ENCODE results near the gene FHL2. TPM values are rescaled to one million over a fixed set of nuclear protein-coding genes. Genes with fewer than 3 reads are reported as not detected.

Gene FHL2
- total RNA-seq, 2 experiments from 2014 or later = 1.3 to 1.5 TPM

GRCh38 chr2:105391763-105392662 is 6.8 kb downstream of the FHL2 start:
- H3K4me3 Mint-ChIP-seq = no peak overlapping the region
- POLR2A ChIA-PET = no interaction called here
- peaks cover 4% of the 10 kb centered on the region for H3K4me1 Mint-ChIP-seq (ENCODE audit: low read depth)
- no peak for DNase-seq
- H3K27ac Mint-ChIP-seq = no peak overlapping the region
- no peaks in the 10 kb centered on the region for H3K9me3 Mint-ChIP-seq
- H3K27me3 Mint-ChIP-seq = peaks cover 7% of the 10 kb centered on the region
- CTCF ChIA-PET = interaction anchor here (1.0 kb wide), 1 partner anchor 129 kb away, joined by 4 read pairs; no protein-coding TSS in a partner anchor
- H3K36me3 Mint-ChIP-seq = no peaks in the 10 kb centered on the region
- intact Hi-C loops (cut with micrococcal nuclease) = no loop called here

- intact Hi-C loops (cut with micrococcal nuclease) = no loop called here
- no peaks in the 10 kb centered on the region for H3K36me3 Mint-ChIP-seq
- no peaks in the 10 kb centered on the region for H3K4me1 Mint-ChIP-seq (ENCODE audit: low read depth)
- ChIA-PET POLR2A (no interaction called here), CTCF (interaction anchor here (0.7 kb wide), 1 partner anchor 103 kb away, joined by 3 read pairs; no protein-coding TSS in a partner anchor)
- no peaks in the 10 kb centered on the region for H3K9me3 Mint-ChIP-seq
- H3K27ac Mint-ChIP-seq = no peak overlapping the region
- H3K27me3 Mint-ChIP-seq = peaks cover 4% of the 10 kb centered on the region
- H3K4me3 Mint-ChIP-seq = no peak overlapping the region
- no peak for DNase-seq
Measured at GRCh38 chr2:105391058-105391627, 7.7 kb downstream of the FHL2 start.

- H3K27me3 Mint-ChIP-seq = peaks cover 3% of the 10 kb centered on the region
- POLR2A ChIA-PET = no interaction called here
- no peak for DNase-seq
- CTCF ChIA-PET = interaction anchor here (0.7 kb wide), 1 partner anchor 18 kb away, joined by 4 read pairs; no protein-coding TSS in a partner anchor
- H3K36me3 Mint-ChIP-seq = no peaks in the 10 kb centered on the region
- no peaks in the 10 kb centered on the region for H3K9me3 Mint-ChIP-seq
- H3K4me1 Mint-ChIP-seq (ENCODE audit: low read depth) = no peaks in the 10 kb centered on the region
- H3K27ac Mint-ChIP-seq = no peak overlapping the region
- H3K4me3 Mint-ChIP-seq = no peak overlapping the region
- intact Hi-C loops (cut with micrococcal nuclease) = no loop called here
Measured at GRCh38 chr2:105390454-105390853, 8.4 kb downstream of the FHL2 start.

- intact Hi-C loops (cut with micrococcal nuclease) = no loop called here
- H3K36me3 Mint-ChIP-seq = no peaks in the 10 kb centered on the region
- no peaks in the 10 kb centered on the region for H3K4me1 Mint-ChIP-seq (ENCODE audit: low read depth)
- POLR2A ChIA-PET = interaction anchor here (0.6 to 0.8 kb wide), 2 partner anchors 20 to 708 kb away, joined by 3 to 4 read pairs; no protein-coding TSS in a partner anchor
- no peaks in the 10 kb centered on the region for H3K27me3 Mint-ChIP-seq
- no peak overlapping the region for H3K27ac Mint-ChIP-seq
- H3K9me3 Mint-ChIP-seq = no peaks in the 10 kb centered on the region
- H3K4me3 Mint-ChIP-seq = no peak overlapping the region
- no peak for DNase-seq
- CTCF ChIA-PET = no interaction called here
Measured at GRCh38 chr2:105388971-105389381, 9.9 kb downstream of the FHL2 start.

- ChIA-PET POLR2A (no interaction called here), CTCF (interaction anchor here (1.0 kb wide), 1 partner anchor 9 kb away, joined by 3 read pairs; no protein-coding TSS in a partner anchor)
- Mint-ChIP-seq H3K9me3 (no peaks in the 10 kb centered on the region), H3K36me3 (no peaks in the 10 kb centered on the region), H3K27me3 (no peaks in the 10 kb centered on the region), H3K4me3 (no peak overlapping the region), H3K27ac (no peak overlapping the region), H3K4me1 (ENCODE audit: low read depth) (no peaks in the 10 kb centered on the region)
- no peak for DNase-seq
- intact Hi-C loops (cut with micrococcal nuclease) = no loop called here
Measured at GRCh38 chr2:105387225-105387624, 11.6 kb downstream of the FHL2 start.

GRCh38 chr2:105385731-105386540 is 12.9 kb downstream of the FHL2 start:
- ChIA-PET CTCF (no interaction called here), POLR2A (no interaction called here)
- intact Hi-C loops (cut with micrococcal nuclease) = no loop called here
- Mint-ChIP-seq H3K4me3 (no peak overlapping the region), H3K36me3 (no peaks in the 10 kb centered on the region), H3K4me1 (ENCODE audit: low read depth) (no peaks in the 10 kb centered on the region), H3K27ac (no peak overlapping the region), H3K27me3 (no peaks in the 10 kb centered on the region), H3K9me3 (no peaks in the 10 kb centered on the region)
- DNase-seq = no peak

- intact Hi-C loops (cut with micrococcal nuclease) = no loop called here
- CTCF ChIA-PET = no interaction called here
- no peaks in the 10 kb centered on the region for H3K4me1 Mint-ChIP-seq (ENCODE audit: low read depth)
- H3K27ac Mint-ChIP-seq = no peak overlapping the region
- no peaks in the 10 kb centered on the region for H3K27me3 Mint-ChIP-seq
- no peak overlapping the region for H3K4me3 Mint-ChIP-seq
- no peaks in the 10 kb centered on the region for H3K36me3 Mint-ChIP-seq
- DNase-seq = no peak
- POLR2A ChIA-PET = no interaction called here
- no peaks in the 10 kb centered on the region for H3K9me3 Mint-ChIP-seq
Measured at GRCh38 chr2:105384861-105385260, 14.0 kb downstream of the FHL2 start.

GRCh38 chr2:105384216-105384615 is 14.6 kb downstream of the FHL2 start:
- no peaks in the 10 kb centered on the region for H3K36me3 Mint-ChIP-seq
- H3K4me3 Mint-ChIP-seq = no peak overlapping the region
- H3K27ac Mint-ChIP-seq = no peak overlapping the region
- intact Hi-C loops (cut with micrococcal nuclease) = no loop called here
- POLR2A ChIA-PET = no interaction called here
- CTCF ChIA-PET = interaction anchor here (0.5 kb wide), 1 partner anchor 50 kb away, joined by 3 read pairs; no protein-coding TSS in a partner anchor
- no peak for DNase-seq
- no peaks in the 10 kb centered on the region for H3K4me1 Mint-ChIP-seq (ENCODE audit: low read depth)
- no peaks in the 10 kb centered on the region for H3K9me3 Mint-ChIP-seq
- no peaks in the 10 kb centered on the region for H3K27me3 Mint-ChIP-seq

GRCh38 chr2:105383432-105384166 is 15.3 kb downstream of the FHL2 start:
- H3K27me3 Mint-ChIP-seq = no peaks in the 10 kb centered on the region
- no peak for DNase-seq
- H3K36me3 Mint-ChIP-seq = no peaks in the 10 kb centered on the region
- H3K9me3 Mint-ChIP-seq = no peaks in the 10 kb centered on the region
- ChIA-PET CTCF (interaction anchor here (0.5 kb wide), 1 partner anchor 51 kb away, joined by 3 read pairs; no protein-coding TSS in a partner anchor), POLR2A (no interaction called here)
- no peak overlapping the region for H3K27ac Mint-ChIP-seq
- H3K4me1 Mint-ChIP-seq (ENCODE audit: low read depth) = no peaks in the 10 kb centered on the region
- H3K4me3 Mint-ChIP-seq = no peak overlapping the region
- intact Hi-C loops (cut with micrococcal nuclease) = no loop called here

GRCh38 chr2:105382177-105382576 is 16.7 kb downstream of the FHL2 start:
- intact Hi-C loops (cut with micrococcal nuclease) = no loop called here
- Mint-ChIP-seq H3K36me3 (no peaks in the 10 kb centered on the region), H3K27ac (no peak overlapping the region), H3K4me1 (ENCODE audit: low read depth) (no peaks in the 10 kb centered on the region), H3K27me3 (no peaks in the 10 kb centered on the region), H3K9me3 (no peaks in the 10 kb centered on the region), H3K4me3 (no peak overlapping the region)
- POLR2A ChIA-PET = no interaction called here
- DNase-seq = no peak
- CTCF ChIA-PET = no interaction called here

GRCh38 chr2:105381101-105381668 is 17.7 kb downstream of the FHL2 start:
- Mint-ChIP-seq H3K36me3 (no peaks in the 10 kb centered on the region), H3K4me1 (ENCODE audit: low read depth) (no peaks in the 10 kb centered on the region), H3K9me3 (no peaks in the 10 kb centered on the region), H3K4me3 (no peak overlapping the region), H3K27me3 (no peaks in the 10 kb centered on the region), H3K27ac (no peak overlapping the region)
- no peak for DNase-seq
- CTCF ChIA-PET = no interaction called here
- POLR2A ChIA-PET = no interaction called here
- intact Hi-C loops (cut with micrococcal nuclease) = no loop called here
